HepG2 (cell line): ENCODE measurements around the gene GLIS2. TPM values are rescaled to one million over a fixed set of nuclear protein-coding genes. Genes with fewer than 3 reads are reported as not detected.
A peak's percentile ranks its signal among the peaks of the same experiment; 100 is the strongest.

ENCODE experiments used
- LCORL ChIP-seq, 2 experiments: fragments of 450-650 bp in 1 of 2; sonication (generic) in 1 of 2; formaldehyde crosslinking in 1 of 2; IDR thresholded peaks; 2 replicates each; pipeline versions ENCODE4 v1.5.0 to v1.6.1; 2017 to 2020; ENCODE audit warnings: antibody characterized with exemption in 1 of 2, missing genetic modification reagents in 1 of 2
- MZF1 ChIP-seq: sonication (generic); formaldehyde crosslinking; IDR thresholded peaks from 2 replicates; pipeline ENCODE4 v1.8.1; 2023; ENCODE audit warnings: mild to moderate bottlenecking, missing genetic modification reagents, borderline replicate concordance
- SAP130 ChIP-seq: IDR thresholded peaks from 2 replicates; pipeline ENCODE4 v1.6.1; 2016; ENCODE audit warnings: low read depth
- SMARCE1 ChIP-seq: fragments of 450-650 bp; IDR thresholded peaks from 2 replicates; pipeline ENCODE4 v1.6.1; 2017; ENCODE audit warnings: borderline replicate concordance
- TEAD2 ChIP-seq: sonication (generic); formaldehyde crosslinking; IDR thresholded peaks from 2 replicates; pipeline ENCODE4 v1.9.0; 2021; ENCODE audit warnings: missing genetic modification reagents
- ZFY ChIP-seq: sonication (generic); formaldehyde crosslinking; IDR thresholded peaks from 2 replicates; pipeline ENCODE4 v1.4.0; 2020; ENCODE audit warnings: missing genetic modification reagents
- ZNF746 ChIP-seq: sonication (generic); formaldehyde crosslinking; IDR thresholded peaks from 2 replicates; pipeline ENCODE4 v1.8.0; 2022; ENCODE audit warnings: mild to moderate bottlenecking, missing genetic modification reagents
- ZNF781 ChIP-seq: sonication (generic); formaldehyde crosslinking; IDR thresholded peaks from 2 replicates; pipeline ENCODE4 v1.5.1; 2020; ENCODE audit warnings: borderline replicate concordance, mild to moderate bottlenecking, missing genetic modification reagents; ENCODE audit errors: not compliant biosample characterization
- polyA plus RNA-seq, 8 experiments: library from polyadenylated mRNA; depleted of rRNA in 3 of 8; stranded (reverse) in 7 of 8; unstranded in 1 of 8; fragments of >200 nt; fragmentation: Illumina TruSeq in 4 of 8; extraction: Trizol in 4 of 8; gene quantifications; 2 replicates each; pipeline versions ENCODE4 v1.2.1 to v1.2.3, GENCODE V29; 2011 to 2016; ENCODE audit warnings: low read depth in 4 of 8, missing spikeins in 1 of 8, mixed read lengths in 1 of 8; ENCODE audit not compliant: insufficient read depth in 1 of 8
- total RNA-seq, 5 experiments: library from RNA; depleted of rRNA; stranded (reverse); fragments of >200 nt; fragmentation: Illumina TruSeq; extraction: Trizol; gene quantifications; 2 replicates each; pipeline ENCODE4 v1.2.3, GENCODE V29; 2016; ENCODE audit warnings: low read depth in 1 of 5
- TF ChIP-seq, protein P1 (sequence below): sonication (generic); formaldehyde crosslinking; IDR thresholded peaks from 2 replicates; pipeline ENCODE4 v1.5.1; 2020; ENCODE audit warnings: mild to moderate bottlenecking, missing genetic modification reagents, moderate library complexity
- TF ChIP-seq, protein P2 (sequence below): sonication (generic); formaldehyde crosslinking; IDR thresholded peaks from 2 replicates; pipeline ENCODE4 v1.8.0; 2022; ENCODE audit warnings: missing genetic modification reagents, mild to moderate bottlenecking, borderline replicate concordance
- TF ChIP-seq, protein P3 (sequence below): sonication (generic); formaldehyde crosslinking; IDR thresholded peaks from 2 replicates; pipeline ENCODE4 v1.5.0; 2020; ENCODE audit warnings: missing genetic modification reagents
- TF ChIP-seq, protein P4 (sequence below), 2 experiments: sonication (generic) in 1 of 2; formaldehyde crosslinking in 1 of 2; IDR thresholded peaks; 2 replicates each; pipeline versions ENCODE4 v1.4.0 to v1.6.1; 2018 to 2020; ENCODE audit warnings: missing genetic modification reagents in 2 of 2, borderline replicate concordance in 1 of 2, low read depth in 1 of 2, mild to moderate bottlenecking in 1 of 2, missing biosample characterization in 1 of 2
- TF ChIP-seq, protein P5 (sequence below): sonication (generic); formaldehyde crosslinking; conservative IDR thresholded peaks from 2 replicates; pipeline ENCODE4 v1.8.0; 2022; ENCODE audit warnings: low read depth, missing genetic modification reagents
- TF ChIP-seq, protein P6 (sequence below): conservative IDR thresholded peaks from 2 replicates; pipeline ENCODE4 v1.6.1; 2018; ENCODE audit warnings: missing genetic modification reagents

Gene GLIS2
- total and polyA plus RNA-seq, 2 of the 13 experiments (the other 11 are each of a cell fraction or from before 2014, with no cell fraction given): 0.28 to 0.29 TPM

DNA sequence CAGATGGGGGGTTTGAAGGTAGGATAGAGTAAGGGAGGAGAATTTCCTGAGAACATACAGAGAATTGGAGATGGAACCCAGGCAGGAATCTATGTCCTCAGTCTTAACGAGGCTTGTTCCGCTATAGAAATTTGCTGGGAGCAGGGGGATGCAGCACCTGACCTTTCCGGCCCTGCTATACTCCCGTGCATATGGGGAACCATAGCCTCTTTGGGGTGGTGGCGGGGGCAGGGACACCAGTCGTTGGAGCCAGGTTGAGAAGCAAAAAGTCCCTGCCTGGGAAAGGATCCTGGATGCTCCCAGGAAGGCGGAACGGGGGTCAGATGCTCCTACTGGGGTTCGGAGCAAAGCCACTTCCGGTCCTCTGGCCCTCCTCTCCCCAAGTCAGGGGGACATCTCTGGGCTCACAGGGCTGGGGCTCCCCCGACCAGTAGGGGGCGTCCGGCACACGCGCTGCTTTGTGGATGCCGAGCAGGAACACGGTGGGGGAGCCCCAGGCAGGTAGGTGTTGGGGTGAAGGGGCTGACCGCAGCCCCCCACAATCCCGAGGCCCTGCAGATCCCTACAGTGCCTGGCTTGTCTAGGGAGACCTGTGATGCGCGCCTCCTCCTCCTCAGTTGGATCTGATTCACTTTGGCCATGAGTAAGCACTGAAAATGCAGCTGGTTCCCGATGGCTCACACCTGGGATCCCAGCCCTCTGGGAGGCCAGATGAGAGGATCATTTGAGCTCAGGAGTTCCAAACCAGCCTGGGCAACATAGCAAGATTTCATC, 27.5 kb upstream of the GLIS2 start (continued):
- TF ChIP-seq, protein P1, sequence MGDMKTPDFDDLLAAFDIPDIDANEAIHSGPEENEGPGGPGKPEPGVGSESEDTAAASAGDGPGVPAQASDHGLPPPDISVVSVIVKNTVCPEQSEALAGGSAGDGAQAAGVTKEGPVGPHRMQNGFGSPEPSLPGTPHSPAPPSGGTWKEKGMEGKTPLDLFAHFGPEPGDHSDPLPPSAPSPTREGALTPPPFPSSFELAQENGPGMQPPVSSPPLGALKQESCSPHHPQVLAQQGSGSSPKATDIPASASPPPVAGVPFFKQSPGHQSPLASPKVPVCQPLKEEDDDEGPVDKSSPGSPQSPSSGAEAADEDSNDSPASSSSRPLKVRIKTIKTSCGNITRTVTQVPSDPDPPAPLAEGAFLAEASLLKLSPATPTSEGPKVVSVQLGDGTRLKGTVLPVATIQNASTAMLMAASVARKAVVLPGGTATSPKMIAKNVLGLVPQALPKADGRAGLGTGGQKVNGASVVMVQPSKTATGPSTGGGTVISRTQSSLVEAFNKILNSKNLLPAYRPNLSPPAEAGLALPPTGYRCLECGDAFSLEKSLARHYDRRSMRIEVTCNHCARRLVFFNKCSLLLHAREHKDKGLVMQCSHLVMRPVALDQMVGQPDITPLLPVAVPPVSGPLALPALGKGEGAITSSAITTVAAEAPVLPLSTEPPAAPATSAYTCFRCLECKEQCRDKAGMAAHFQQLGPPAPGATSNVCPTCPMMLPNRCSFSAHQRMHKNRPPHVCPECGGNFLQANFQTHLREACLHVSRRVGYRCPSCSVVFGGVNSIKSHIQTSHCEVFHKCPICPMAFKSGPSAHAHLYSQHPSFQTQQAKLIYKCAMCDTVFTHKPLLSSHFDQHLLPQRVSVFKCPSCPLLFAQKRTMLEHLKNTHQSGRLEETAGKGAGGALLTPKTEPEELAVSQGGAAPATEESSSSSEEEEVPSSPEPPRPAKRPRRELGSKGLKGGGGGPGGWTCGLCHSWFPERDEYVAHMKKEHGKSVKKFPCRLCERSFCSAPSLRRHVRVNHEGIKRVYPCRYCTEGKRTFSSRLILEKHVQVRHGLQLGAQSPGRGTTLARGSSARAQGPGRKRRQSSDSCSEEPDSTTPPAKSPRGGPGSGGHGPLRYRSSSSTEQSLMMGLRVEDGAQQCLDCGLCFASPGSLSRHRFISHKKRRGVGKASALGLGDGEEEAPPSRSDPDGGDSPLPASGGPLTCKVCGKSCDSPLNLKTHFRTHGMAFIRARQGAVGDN (CRISPR knock-in tag): peak; percentile 76
- TF ChIP-seq, protein P2, sequence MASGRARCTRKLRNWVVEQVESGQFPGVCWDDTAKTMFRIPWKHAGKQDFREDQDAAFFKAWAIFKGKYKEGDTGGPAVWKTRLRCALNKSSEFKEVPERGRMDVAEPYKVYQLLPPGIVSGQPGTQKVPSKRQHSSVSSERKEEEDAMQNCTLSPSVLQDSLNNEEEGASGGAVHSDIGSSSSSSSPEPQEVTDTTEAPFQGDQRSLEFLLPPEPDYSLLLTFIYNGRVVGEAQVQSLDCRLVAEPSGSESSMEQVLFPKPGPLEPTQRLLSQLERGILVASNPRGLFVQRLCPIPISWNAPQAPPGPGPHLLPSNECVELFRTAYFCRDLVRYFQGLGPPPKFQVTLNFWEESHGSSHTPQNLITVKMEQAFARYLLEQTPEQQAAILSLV (CRISPR knock-in tag): peak; percentile 49; the same call in 1 of the 2 replicates
- TF ChIP-seq SAP130 (CRISPR knock-in tag) (peak; percentile 40; the same call in 1 of the 2 replicates), ZFY (CRISPR knock-in tag) (no peak), ZNF781 (CRISPR knock-in tag) (no peak), LCORL (IDR thresholded peaks at IDR 0.05) (no peak), LCORL (CRISPR knock-in tag; IDR thresholded peaks at IDR 0.05) (peak; percentile 45; the same call in 1 of the 2 replicates), ZNF746 (CRISPR knock-in tag) (0 out of 2 replicates have a peak, but pooled peaks have one; percentile 51), SMARCE1 (no peak), TEAD2 (no peak), MZF1 (CRISPR knock-in tag) (no peak)
- TF ChIP-seq, protein P3, sequence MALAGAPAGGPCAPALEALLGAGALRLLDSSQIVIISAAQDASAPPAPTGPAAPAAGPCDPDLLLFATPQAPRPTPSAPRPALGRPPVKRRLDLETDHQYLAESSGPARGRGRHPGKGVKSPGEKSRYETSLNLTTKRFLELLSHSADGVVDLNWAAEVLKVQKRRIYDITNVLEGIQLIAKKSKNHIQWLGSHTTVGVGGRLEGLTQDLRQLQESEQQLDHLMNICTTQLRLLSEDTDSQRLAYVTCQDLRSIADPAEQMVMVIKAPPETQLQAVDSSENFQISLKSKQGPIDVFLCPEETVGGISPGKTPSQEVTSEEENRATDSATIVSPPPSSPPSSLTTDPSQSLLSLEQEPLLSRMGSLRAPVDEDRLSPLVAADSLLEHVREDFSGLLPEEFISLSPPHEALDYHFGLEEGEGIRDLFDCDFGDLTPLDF: no peak
- TF ChIP-seq, protein P4, sequence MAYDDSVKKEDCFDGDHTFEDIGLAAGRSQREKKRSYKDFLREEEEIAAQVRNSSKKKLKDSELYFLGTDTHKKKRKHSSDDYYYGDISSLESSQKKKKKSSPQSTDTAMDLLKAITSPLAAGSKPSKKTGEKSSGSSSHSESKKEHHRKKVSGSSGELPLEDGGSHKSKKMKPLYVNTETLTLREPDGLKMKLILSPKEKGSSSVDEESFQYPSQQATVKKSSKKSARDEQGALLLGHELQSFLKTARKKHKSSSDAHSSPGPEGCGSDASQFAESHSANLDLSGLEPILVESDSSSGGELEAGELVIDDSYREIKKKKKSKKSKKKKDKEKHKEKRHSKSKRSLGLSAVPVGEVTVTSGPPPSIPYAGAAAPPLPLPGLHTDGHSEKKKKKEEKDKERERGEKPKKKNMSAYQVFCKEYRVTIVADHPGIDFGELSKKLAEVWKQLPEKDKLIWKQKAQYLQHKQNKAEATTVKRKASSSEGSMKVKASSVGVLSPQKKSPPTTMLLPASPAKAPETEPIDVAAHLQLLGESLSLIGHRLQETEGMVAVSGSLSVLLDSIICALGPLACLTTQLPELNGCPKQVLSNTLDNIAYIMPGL (CRISPR knock-in tag; IDR thresholded peaks at IDR 0.05; ENCODE audit: borderline replicate concordance in 1 of 2, low read depth in 1 of 2): peak; percentile 80 to 86
- TF ChIP-seq, protein P5, sequence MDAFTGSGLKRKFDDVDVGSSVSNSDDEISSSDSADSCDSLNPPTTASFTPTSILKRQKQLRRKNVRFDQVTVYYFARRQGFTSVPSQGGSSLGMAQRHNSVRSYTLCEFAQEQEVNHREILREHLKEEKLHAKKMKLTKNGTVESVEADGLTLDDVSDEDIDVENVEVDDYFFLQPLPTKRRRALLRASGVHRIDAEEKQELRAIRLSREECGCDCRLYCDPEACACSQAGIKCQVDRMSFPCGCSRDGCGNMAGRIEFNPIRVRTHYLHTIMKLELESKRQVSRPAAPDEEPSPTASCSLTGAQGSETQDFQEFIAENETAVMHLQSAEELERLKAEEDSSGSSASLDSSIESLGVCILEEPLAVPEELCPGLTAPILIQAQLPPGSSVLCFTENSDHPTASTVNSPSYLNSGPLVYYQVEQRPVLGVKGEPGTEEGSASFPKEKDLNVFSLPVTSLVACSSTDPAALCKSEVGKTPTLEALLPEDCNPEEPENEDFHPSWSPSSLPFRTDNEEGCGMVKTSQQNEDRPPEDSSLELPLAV (CRISPR knock-in tag): no peak
- TF ChIP-seq, protein P6, sequence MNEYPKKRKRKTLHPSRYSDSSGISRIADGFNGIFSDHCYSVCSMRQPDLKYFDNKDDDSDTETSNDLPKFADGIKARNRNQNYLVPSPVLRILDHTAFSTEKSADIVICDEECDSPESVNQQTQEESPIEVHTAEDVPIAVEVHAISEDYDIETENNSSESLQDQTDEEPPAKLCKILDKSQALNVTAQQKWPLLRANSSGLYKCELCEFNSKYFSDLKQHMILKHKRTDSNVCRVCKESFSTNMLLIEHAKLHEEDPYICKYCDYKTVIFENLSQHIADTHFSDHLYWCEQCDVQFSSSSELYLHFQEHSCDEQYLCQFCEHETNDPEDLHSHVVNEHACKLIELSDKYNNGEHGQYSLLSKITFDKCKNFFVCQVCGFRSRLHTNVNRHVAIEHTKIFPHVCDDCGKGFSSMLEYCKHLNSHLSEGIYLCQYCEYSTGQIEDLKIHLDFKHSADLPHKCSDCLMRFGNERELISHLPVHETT (CRISPR knock-in tag): no peak
